GM18511 (cell line): ENCODE data around the gene ADGRV1.
"Not testable (repeated sequence)": the region's sequence is repeated elsewhere in the genome, so short reads cannot be mapped to it uniquely, and the experiment has no call there.

Experiments
- ATAC-seq: cut with Tn5 transposase; IDR thresholded peaks from one replicate; pipeline ENCODE4 v1.9.1; 2021; ENCODE audit warnings: mild to moderate bottlenecking, moderate library complexity; ENCODE audit not compliant: unreplicated experiment

Gene ADGRV1

DNA sequence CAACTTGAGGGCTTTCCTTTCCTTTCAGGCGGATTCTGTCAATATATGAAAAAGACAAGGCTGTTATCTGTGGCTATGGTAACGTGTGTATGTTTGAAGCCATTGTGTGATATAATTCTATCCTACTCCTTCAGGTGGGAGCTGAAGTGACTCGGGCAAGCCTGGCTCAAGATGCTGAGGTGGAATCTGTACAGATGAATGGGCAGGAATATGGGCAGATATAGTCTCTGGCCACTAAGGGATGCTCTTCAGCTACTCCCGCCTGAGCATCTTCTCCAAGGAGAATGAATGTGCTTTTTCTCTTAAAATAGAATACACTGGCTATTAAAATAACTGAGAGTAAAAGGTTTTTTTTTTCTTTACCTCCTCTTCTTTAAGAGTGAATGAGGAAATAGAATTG lies 244.8 kb downstream of the ADGRV1 start:
- ATAC-seq: no peak

DNA sequence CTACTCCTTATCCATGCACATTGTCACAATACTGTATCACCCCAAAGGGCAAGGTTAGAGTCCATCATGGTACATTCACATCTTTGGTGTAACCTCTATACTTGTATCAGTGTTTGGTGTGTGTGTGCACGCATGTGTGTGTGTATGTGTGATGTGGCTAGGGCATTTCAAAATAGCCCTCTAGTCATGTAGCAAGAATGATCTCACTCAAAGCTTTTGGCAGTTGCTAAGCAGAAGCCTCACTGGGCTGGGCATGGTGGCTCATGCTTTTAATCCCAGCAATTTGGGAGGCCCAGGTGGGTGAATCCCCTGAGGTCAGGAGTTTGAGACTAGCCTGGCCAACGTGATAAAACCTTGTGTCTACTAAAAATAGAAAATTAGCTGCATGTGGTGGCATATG lies 245.3 kb downstream of the ADGRV1 start:
- ATAC-seq: no peak

DNA sequence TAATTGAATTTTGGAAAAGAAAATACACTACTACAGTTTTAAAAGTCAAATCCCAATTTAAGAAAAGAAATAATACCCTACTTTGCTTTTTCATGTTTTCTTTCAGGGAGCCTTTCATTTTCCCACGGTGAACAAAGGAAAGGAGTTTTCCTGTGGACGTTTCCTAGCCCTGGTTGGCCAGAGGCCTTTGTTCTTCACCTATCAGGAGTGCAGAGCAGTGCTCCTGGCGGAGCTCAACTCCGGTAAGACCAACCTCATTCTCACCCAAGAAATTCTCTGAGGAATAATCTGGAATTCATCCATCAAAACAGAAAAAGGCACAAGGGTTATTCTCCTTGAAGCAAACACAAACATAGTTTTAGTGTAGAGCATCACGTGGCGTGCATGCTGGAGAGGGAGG lies 248.9 kb downstream of the ADGRV1 start:
- no peak for ATAC-seq

DNA sequence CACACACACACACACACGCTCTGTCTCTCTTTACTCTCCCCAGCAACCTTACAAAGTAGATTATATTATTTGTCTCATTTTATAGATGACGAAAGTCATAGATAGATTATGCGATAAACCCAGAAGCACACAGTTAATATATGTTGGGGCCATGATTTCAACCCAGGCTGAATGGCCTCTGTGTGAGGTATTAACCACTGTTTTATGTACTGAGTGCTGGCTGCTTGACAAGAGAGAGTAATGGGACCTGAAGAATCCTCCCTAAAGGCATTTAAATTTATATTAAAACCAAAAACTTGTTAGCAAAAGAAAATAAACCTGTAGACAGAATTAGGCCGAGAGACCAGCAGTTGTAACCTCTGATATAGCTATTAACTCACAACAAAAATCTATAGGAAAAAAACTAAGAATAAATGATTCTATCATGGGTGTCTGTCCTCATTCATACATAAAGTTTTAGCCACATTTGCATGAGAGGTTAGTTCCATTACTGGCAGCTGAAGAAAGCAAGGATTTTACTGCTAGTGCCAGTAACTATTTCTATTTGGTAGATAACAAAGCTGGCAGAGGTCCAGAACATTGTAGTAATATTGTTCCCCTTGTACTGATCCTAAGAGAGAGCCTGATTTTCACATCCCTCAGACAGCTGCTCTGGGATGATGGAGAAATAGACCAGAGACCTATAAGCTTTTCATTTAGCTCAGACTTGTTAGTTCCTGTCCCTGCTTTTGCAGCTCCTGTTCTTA lies 250.9 kb downstream of the ADGRV1 start:
- no peak for ATAC-seq

DNA sequence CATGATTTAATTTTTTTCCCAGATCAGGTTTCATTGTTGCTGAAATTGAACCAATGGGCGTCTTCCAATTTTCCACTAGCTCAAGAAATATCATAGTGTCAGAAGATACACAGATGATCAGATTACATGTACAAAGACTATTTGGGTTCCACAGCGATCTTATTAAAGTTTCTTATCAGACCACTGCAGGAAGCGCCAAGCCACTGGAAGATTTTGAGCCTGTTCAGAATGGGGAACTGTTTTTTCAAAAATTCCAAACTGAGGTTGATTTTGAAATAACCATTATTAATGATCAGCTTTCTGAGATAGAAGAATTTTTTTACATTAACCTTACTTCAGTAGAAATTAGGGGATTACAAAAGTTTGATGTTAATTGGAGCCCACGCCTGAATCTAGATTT lies 251.6 kb downstream of the ADGRV1 start:
- ATAC-seq: no peak

DNA sequence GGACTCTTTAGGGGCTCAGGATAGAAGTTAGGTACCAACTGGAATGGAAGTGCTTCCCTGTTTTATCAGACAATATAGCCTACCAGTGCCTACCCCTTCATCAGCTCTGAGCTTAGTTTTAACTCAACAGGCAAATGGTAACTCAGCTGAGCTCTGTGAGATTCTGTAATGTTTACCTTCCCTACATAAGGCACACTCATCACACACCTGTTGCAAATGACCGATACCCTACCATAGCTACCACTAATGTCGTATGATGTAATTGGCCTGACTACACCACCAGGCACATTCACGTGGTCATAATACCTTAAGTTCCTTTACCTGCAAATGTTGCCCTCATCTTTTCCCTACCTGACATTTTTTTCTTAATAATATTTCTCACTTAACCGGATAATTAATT lies 254.8 kb downstream of the ADGRV1 start:
- ATAC-seq: no peak

DNA sequence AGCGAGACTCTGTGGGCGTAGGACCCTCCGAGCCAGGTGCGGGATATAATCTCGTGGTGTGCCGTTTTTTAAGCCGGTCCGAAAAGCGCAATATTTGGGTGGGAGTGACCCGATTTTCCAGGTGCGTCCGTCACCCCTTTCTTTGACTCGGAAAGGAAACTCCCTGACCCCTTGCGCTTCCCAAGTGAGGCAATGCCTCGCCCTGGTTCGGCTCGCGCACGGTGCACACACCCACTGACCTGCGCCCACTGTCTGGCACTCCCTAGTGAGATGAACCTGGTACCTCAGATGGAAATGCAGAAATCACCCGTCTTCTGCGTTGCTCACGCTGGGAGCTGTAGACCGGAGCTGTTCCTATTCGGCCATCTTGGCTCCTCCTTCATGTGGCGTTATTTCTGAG lies 263.5 kb downstream of the ADGRV1 start:
- not testable (repeated sequence) for ATAC-seq

DNA sequence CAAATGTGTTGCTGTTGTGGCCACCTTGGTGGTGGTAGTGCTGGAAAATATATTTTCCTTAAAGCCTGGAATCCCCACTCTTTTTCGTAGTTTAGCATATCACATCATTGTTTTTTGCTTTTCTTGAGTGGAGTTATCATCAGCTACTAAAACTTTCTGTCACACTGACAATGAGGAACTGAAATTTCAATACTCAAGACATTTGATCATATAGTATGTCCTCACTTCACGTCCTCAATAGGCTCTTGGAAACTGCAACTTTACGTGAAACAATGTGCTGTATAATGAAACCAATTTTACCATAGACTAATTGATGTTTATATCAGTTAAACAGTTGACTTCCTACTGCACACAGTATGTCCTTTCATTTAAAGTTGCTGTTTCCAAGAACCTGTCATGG lies 265.8 kb downstream of the ADGRV1 start:
- ATAC-seq: no peak

DNA sequence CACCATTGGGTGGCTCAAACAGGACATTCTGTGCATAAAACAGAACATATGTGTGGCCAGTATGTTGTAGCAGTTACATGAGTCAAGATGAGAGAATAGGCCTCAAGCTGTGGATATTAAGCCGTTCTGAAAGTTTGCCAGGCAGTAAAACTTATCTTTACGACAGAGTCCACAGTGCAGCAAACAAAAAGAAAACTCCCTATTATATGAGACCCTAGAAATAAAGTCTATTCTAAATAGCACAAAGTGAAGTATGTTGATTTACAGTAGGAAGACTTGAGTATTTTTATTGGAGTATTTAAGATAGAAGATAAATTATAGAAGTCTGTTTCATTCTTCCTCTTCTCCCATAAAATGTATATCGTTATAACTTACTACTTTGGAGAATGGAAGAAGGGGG lies 271.5 kb downstream of the ADGRV1 start:
- no peak for ATAC-seq

DNA sequence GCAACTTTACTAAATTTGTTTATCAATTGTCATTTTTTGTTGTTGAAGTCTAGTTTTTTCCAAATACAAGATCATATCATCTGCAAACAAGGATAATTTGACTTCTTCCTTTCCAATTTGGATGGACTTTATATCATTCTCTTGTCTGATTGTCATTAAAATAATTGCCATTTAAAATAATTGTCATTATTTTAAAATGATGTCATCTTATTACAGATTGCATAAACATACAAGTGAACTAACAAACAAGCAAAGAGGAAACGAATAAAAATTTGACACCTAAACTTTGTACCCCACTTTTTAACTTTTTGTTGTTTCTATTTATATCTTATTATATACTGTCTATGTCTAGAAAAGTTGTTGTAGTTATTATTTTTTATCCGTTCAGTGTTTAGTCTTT lies 275.2 kb downstream of the ADGRV1 start:
- ATAC-seq: no peak

DNA sequence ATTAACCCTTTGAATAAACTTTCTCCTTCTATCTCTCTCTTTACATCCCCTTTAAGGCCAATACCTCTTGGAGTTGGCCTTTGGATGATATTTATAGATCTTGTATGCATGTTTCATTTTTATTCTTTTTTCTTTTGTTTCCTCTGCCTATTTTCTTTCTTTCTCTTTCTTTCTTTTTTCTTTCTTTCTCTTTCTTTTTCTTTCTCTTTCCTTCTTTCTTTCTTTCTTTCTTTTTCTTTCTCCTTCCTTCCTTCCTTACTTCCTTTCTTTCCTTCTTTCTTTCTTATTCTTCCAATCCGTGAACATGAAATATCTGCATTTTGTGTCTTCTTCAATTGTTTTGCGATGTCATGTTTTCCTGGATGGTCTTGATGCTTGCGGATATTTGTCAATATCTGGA lies 276.1 kb downstream of the ADGRV1 start:
- no peak for ATAC-seq

DNA sequence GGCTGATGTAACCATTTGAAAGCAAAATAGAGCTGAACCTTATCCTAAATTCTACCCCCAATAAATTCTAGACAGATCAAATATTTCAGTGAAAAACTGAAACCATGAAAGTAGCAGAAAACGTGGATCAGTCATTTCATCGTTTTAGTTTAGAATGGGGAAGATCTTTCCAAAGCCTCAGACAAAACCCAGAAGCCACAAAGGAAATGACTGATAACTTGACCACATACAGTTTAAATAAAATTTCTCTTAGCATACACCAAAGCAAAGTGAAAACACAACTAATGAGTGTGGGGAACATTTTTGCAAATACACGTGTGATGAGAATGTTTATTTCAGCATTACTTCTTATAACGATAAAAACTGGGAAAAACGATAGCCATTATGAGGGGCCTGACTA lies 284.8 kb downstream of the ADGRV1 start:
- no peak for ATAC-seq

DNA sequence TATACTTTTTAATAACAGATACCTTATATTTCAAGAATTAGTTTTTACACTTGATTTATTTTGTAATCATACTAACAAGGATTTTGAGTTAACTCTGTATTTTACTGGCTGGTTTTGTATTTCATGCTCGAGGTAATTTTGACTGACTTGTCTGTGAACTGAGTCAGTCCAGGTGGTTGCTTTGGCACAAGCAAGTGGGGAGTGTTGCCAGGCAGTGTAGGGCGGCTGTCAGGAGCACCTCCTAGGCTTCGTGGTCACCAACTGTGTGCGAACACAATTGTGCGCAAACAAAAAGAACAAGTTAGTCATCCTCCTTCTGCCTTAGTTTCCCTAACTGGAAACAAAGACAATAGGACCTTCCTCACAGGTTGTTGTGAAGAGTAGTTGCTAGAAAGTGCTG lies 286.3 kb downstream of the ADGRV1 start:
- no peak for ATAC-seq

DNA sequence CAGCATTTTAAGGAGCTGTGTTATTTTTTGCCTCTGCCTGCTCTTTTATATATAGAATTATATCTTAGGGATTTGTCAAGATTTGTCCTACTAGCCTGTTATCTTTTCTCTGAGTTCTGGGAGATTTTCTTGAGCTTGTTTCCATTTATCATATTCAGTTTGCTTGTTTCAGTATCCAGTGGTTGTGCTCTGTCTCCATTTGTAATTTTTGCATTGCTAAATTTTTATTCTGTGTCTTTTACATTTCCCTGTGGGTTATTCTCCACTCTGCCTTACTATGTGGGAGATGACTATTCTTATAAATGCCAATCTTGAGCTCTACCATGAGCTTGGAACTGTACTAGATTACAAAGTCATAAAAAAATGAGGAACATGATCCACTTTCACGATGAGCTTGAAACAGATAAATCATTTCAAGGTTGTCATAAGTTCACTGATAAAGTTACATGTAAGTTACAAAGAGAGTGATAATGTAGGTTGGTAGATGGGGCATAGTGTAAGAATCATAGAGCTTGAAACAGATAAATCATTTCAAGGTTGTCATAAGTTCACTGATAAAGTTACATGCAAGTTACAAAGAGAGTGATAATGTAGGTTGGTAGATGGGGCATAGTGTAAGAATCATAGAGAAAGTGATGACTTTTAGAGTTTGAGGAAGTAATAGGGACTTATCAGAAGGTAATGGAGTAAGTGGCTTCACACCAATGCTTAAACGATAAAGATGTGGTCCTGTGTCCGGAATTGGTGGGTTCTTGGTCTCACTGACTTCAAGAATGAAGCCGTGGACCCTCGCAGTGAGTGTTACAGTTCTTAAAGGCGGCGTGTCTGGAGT lies 287.3 kb downstream of the ADGRV1 start:
- no peak for ATAC-seq

DNA sequence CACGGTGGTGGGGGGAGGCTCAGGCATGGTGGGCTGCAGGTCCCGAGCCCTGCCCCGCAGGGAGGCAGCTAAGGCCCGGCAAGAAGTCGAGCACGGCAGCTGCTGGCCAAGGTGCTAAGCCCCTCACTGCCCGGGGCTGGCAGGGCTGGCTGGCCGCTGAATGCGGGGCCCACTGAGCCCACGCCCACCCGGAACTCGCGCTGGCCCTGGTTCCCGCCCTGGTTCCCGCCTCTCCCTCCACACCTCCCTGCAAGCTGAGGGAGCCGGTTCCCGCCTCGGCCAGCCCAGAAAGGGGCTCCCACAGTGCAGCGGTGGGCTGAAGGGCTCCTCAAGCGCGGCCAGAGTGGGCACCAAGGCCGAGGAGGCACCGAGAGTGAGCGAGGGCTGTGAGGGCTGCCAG lies 289.0 kb downstream of the ADGRV1 start:
- ATAC-seq: not testable (repeated sequence)

DNA sequence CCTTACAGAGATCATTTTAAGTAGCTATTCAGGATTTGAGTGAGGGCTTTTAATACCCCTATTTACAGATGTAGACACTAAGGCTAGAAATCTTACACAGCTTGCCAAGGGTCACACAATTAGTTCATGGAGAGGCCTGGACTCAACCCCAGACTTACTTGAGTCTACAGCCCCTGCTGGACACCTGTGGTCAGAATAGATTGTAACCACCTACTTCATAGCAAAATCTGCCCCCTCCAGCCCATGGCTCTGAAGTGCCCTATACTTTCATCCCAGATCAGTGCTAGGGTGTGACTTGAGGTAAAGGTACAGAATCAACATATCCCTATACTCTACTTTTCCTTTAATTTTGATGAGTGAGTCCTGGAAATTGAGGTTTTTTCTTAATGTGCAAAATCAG lies 291.3 kb downstream of the ADGRV1 start:
- no peak for ATAC-seq

DNA sequence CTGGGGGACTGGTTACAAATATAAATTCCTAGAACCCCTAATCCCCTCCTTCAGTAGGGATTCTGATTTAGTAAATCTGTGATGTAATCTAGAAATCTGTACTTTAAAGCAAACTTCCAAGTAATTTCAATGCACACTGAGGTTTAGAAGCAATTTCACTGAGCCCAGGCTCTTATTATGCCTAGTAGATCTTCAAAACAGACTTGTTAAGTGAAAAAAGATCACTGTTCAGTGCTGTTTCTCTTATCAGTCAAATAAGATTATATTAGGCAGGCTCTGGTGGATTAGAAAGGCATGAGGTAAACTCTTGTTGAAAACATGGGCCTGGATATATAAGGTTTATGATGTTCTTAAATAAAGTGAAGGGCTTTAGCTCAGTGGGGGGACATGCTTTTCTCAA lies 293.9 kb downstream of the ADGRV1 start:
- no peak for ATAC-seq

DNA sequence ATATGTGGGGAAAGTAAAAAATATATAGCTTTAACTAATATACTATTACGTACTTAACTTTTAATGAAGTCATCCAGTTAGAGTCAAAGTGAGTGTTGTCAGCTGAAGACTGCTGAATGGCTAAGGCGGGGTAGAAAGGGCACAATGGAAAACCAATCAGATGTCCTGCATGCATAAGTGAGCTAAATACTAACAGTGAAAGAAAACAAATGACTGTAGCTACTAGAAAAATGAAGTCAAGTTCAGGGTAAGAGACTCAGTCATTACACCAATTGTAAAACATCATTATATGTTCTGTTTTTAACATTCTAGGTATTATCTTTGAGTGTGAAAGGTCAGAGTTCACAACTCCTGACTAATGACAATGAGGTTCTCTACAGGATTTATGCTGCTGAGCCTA lies 295.2 kb downstream of the ADGRV1 start:
- no peak for ATAC-seq

DNA sequence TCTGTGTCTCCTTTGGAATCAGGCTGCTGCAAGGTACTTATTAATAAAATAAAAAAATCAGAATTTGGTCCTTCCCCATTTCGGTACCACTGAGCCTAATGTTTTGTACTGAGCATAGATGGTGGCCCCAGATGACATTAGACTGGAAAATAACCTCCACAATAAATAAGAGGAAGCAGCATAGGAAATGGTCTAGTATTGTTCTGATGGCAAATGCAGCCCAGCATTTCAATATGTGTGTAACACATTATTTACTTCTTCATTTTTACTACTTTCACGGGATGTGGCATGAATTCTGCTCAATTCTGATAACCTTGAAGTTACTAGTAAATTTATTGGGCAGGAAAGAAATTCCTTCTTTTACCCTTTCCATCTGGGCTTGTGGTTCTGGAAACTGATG lies 295.6 kb downstream of the ADGRV1 start:
- no peak for ATAC-seq

DNA sequence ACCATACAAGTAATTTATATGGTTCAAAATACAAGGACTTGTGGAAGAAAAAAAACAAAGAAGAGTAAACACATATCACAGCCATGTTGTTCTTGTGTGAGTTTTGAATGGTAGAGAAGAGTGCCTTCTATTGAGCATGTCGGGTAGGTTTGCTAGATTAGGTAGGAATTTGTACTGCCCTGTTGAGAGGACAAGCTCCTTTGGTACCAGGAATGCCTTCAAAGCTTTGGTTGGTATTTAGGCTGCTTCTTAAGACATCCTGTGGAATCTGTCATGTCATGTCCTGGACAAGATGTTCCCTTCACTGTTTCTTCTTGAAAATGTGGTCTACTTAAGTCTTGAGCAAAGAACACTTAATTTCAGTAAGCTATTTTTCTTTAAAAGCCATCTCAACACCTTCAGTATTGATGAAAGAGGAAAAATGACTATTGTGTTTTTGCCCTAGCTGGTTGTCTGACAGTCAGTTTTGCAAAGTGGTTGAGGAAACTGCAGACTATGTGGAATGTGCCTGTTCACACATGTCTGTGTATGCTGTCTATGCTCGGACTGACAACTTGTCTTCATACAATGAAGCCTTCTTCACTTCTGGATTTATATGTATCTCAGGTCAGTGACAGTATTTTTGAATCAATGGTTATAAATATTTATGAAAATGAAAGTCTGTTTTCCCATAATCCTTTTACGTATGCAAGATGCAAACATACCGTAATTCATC lies 296.9 kb downstream of the ADGRV1 start:
- no peak for ATAC-seq

DNA sequence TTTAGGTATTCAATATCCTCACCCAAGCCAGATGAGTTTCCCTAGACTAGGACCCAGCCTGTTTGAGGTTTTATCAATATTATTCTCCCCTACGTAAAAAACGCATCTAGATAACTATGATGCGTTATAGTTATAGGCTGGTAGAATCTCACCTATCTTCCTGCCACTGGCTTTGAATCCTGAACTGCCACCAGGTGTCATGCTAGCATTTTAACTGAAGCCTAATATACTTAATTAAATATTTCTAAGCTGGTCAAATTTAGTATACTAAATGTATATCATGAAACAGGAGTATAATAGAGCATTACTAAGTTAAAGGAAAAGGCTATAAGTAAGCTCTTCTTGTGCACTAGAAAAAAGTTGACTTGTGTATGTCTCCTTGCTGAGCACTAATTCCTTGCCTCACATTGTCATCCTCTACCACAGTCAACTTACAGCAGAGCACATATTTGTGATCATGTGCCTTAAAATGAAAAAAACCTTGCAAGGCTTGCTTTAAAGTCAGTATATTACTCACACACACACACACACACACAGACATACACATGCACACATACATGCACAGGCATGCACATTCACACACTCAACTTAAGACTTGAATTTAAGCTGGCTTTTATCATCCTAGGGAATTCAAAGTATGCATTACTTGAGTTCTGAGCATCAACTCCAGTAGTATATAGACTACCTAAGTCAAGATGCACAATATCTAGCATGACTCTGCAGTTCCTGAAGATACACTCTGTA lies 303.4 kb downstream of the ADGRV1 start:
- ATAC-seq: no peak
